Measurements from ENCODE around the gene SIRPG.
"Not testable (repeated sequence)": the region's sequence is repeated elsewhere in the genome, so short reads cannot be mapped to it uniquely, and the experiment has no call there.

The SIRPG gene

GRCh38 chr20:1657556-1658334 lies at the start of gene SIRPG:
Gene SIRPG (minus strand): TSS chr20:1657779. CDS start chr20:1657714, 65 bp downstream.
- in situ Hi-C loops (cut with HindIII; ENCODE audit: low sequenced_read_pairs), result no loop called here

GRCh38 chr20:1706887-1707286 lies 49.3 kb upstream of the SIRPG start:
- DNase-seq (ENCODE audit: low read depth, low spot score); in situ Hi-C loops (cut with HindIII; ENCODE audit: low sequenced_read_pairs): not testable (repeated sequence)

More at GRCh38 chr20:1657556-1658334, at the start of gene SIRPG:
- no peak for TF ChIP-seq CTCF (IDR thresholded peaks at IDR 0.05; ENCODE audit: low read depth, low read length)
- H3K4me3 ChIP-seq (ENCODE audit: low read depth, low read length), result no peak within 1 kb of the TSS
- no peak for DNase-seq (ENCODE audit: low read depth, low spot score)

GRCh38 chr20:1706079-1706478 lies 48.5 kb upstream of the SIRPG start:
- no peak for TF ChIP-seq CTCF (IDR thresholded peaks at IDR 0.05; ENCODE audit: low read depth, low read length)
- no peak for DNase-seq (ENCODE audit: low read depth, low spot score)
- H3K4me3 ChIP-seq (ENCODE audit: low read depth, low read length), result no peak overlapping the region
- in situ Hi-C loops (cut with HindIII; ENCODE audit: low sequenced_read_pairs), result no loop called here

More at GRCh38 chr20:1706887-1707286, 49.3 kb upstream of the SIRPG start:
- H3K4me3 ChIP-seq (ENCODE audit: low read depth, low read length), result not testable (repeated sequence)

GRCh38 chr20:1702855-1703254 lies 45.3 kb upstream of the SIRPG start:
- no peak overlapping the region for H3K4me3 ChIP-seq (ENCODE audit: low read depth, low read length)
- TF ChIP-seq CTCF (IDR thresholded peaks at IDR 0.05; ENCODE audit: low read depth, low read length), result no peak
- DNase-seq (ENCODE audit: low read depth, low spot score), result no peak
- in situ Hi-C loops (cut with HindIII; ENCODE audit: low sequenced_read_pairs), result no loop called here

GRCh38 chr20:1702328-1702727 lies 44.7 kb upstream of the SIRPG start:
- no peak for TF ChIP-seq CTCF (IDR thresholded peaks at IDR 0.05; ENCODE audit: low read depth, low read length)
- no peak overlapping the region for H3K4me3 ChIP-seq (ENCODE audit: low read depth, low read length)
- in situ Hi-C loops (cut with HindIII; ENCODE audit: low sequenced_read_pairs), result no loop called here
- DNase-seq (ENCODE audit: low read depth, low spot score), result peak; percentile 1

- no peak for DNase-seq (ENCODE audit: low read depth, low spot score)
- in situ Hi-C loops (cut with HindIII; ENCODE audit: low sequenced_read_pairs), result no loop called here
- TF ChIP-seq CTCF (IDR thresholded peaks at IDR 0.05; ENCODE audit: low read depth, low read length), result no peak
- H3K4me3 ChIP-seq (ENCODE audit: low read depth, low read length), result no peak overlapping the region
These were observed 43.4 kb upstream of the SIRPG start for GRCh38 chr20:1700990-1701389.

- DNase-seq (ENCODE audit: low read depth, low spot score), result no peak
- TF ChIP-seq CTCF (IDR thresholded peaks at IDR 0.05; ENCODE audit: low read depth, low read length), result no peak
- in situ Hi-C loops (cut with HindIII; ENCODE audit: low sequenced_read_pairs), result no loop called here
- no peak overlapping the region for H3K4me3 ChIP-seq (ENCODE audit: low read depth, low read length)
These were observed 40.0 kb upstream of the SIRPG start for GRCh38 chr20:1697592-1697991.

Measured in astrocyte of the spinal cord (primary cell).